Measurements from ENCODE around the gene MCMBP.

GRCh38 chr10:119801998-119802538 lies 70.6 kb downstream of the MCMBP start:
- no peak for TF ChIP-seq CTCF (IDR thresholded peaks at IDR 0.05)
- no peak for TF ChIP-seq POLR2A (IDR thresholded peaks at IDR 0.05)

Measured in esophagus squamous epithelium (tissue), 4 donors.